ENCODE data around the gene IBA57. TPM values are rescaled to one million over a fixed set of nuclear protein-coding genes. Genes with fewer than 3 reads are reported as not detected.

IBA57 gene
- total RNA-seq, 1 donor, result 4.7 TPM

DNA sequence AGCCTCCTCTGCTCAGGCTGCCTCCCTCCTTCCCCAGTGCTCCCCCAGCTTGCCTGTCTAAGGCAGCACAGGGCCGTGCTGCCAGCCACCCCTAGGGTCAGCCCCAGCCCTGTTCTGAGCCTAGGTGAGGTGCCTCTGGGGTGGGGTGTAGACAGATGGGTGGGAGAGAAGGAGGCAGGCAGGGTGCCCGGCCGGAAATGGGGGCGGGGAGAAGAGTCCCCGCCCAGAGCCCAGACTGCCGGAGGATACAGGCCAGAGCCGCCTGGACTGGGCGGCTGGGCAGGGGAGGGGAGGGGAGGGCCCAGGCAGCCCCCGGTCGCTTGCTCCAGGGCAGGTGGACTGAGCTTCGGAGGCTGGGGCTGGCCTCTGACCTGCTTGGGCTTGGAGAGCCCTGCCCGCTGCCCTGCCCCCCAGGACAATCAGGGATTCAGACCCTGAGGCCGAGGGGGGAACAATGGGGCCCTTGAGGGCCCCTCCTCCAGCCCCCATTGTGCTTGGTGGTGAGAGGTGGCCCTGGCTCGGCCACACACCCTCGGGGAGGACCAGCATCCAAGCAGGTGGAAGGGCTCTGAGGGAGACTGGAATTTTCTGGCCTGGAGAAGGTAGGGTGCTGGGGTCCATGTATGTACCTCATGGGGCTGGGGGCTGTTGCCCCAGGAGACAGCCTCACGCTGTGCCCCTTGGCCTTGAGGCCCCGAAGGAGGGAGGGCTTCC is 16.0 kb upstream of the IBA57 start, which contains the start of gene GJC2:
Gene GJC2 (plus strand): TSS at position 525 of the 714 bp plus-strand sequence. CDS start 7,829 bp downstream, outside the sequence.
- H3K4me3 ChIP-seq (ENCODE audit: low read length), result no peak within 1 kb of the TSS
- H3K9me3 ChIP-seq (ENCODE audit: low read depth, low read length), result no peaks in the 10 kb centered on the region
- no peaks in the 10 kb centered on the region for H3K27me3 ChIP-seq (ENCODE audit: insufficient read depth, low read length)
- H3K4me1 ChIP-seq (ENCODE audit: insufficient read depth, low read length), result peaks cover under 1% of the 10 kb centered on the region

DNA sequence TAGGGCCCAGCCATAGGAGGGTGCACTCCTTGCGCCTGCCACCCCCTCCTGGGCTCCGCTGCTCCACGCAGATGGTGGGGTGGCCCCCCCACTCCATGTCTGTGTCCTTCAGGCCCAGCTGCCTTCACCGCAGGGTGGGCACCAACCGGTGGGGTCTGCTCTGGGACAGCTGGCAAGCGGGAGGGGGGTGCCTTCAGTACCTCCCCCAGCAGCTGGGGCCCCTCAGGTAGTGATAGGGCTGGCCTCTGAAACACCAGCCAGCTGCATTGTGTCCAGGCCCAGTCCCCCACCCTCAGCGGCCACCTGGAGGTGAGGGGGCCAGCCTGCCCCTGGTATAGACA is 15.5 kb upstream of the IBA57 start:
- Histone ChIP-seq H3K27me3 (ENCODE audit: insufficient read depth, low read length) (no peaks in the 10 kb centered on the region), H3K9me3 (ENCODE audit: low read depth, low read length) (no peaks in the 10 kb centered on the region), H3K4me1 (ENCODE audit: insufficient read depth, low read length) (no peaks in the 10 kb centered on the region), H3K4me3 (ENCODE audit: low read length) (no peak overlapping the region)

DNA sequence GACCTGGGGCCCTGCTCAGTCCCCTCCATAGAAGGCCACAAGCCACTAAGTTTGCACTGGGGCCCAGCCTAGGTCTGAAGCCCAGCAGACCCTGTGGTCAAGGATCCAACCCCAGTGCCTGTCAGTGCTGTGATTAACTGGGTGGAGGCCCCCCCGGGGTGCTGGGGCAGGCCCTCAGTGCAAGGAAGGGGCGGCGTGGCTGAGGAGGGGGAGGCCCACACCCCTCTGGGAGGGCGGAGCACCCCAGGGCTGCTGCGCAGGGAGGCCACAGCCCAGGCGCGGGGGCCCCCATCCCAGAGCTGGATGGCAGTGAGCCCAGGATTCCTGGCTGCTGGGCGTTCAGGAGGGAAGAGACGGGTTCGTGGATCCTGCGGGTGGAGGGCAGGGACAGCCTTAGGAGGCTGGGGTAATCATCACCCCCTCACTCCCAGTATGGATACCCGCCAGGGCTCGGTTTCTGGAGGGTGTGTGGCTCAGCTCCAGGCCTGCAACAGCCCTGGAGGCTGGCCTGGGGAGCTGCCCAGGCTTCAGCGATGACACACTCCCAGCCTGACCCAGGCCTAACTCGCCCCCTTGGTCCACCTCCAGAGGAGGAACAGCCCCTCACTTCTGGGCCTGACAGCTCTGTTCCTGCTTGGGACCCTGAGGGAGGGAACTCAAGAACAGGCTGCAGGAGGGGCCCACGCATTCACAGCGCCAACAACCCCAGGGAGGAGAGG is 15.0 kb upstream of the IBA57 start:
- Histone ChIP-seq H3K4me3 (ENCODE audit: low read length) (no peak overlapping the region), H3K27me3 (ENCODE audit: insufficient read depth, low read length) (no peaks in the 10 kb centered on the region), H3K9me3 (ENCODE audit: low read depth, low read length) (no peaks in the 10 kb centered on the region), H3K4me1 (ENCODE audit: insufficient read depth, low read length) (no peaks in the 10 kb centered on the region)

DNA sequence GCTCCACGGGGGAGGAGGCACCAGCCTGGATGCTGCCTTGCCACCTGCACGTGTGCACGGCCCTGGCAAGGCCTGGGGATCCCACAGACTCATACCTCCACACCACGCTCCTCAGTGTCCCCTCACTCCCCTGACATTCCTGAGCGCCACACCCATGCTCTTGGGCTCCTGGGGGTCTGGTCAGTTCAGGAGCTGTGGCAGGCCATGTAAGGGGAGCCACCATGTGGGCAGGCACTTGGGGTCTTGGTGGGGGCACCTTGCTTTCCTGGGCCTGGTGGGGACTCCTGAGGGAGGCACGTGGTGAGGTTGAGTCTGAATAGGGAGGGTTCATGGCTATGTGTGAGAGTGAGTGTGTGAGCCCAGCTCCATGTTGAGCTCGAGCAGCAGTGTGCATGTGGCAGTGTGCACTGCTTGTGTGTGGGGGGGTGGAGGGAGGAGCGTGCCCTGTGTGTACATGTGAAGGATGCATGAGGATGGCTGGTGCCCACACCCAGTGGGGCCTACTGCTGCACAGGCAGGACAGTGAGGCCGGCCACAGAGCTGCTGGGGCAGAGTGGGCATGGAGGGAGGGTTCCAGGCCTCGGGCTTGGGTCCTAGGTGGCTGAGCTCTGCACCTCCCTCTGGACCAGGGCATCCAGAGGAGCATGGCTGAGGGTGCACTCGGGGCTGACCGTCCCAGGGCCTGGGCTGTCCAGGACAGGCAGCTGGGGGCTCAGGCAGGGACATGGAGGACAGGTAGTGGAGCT is 14.3 kb upstream of the IBA57 start:
- no peaks in the 10 kb centered on the region for H3K4me1 ChIP-seq (ENCODE audit: insufficient read depth, low read length)
- H3K4me3 ChIP-seq (ENCODE audit: low read length), result no peak overlapping the region
- no peaks in the 10 kb centered on the region for H3K27me3 ChIP-seq (ENCODE audit: insufficient read depth, low read length)
- no peaks in the 10 kb centered on the region for H3K9me3 ChIP-seq (ENCODE audit: low read depth, low read length)

DNA sequence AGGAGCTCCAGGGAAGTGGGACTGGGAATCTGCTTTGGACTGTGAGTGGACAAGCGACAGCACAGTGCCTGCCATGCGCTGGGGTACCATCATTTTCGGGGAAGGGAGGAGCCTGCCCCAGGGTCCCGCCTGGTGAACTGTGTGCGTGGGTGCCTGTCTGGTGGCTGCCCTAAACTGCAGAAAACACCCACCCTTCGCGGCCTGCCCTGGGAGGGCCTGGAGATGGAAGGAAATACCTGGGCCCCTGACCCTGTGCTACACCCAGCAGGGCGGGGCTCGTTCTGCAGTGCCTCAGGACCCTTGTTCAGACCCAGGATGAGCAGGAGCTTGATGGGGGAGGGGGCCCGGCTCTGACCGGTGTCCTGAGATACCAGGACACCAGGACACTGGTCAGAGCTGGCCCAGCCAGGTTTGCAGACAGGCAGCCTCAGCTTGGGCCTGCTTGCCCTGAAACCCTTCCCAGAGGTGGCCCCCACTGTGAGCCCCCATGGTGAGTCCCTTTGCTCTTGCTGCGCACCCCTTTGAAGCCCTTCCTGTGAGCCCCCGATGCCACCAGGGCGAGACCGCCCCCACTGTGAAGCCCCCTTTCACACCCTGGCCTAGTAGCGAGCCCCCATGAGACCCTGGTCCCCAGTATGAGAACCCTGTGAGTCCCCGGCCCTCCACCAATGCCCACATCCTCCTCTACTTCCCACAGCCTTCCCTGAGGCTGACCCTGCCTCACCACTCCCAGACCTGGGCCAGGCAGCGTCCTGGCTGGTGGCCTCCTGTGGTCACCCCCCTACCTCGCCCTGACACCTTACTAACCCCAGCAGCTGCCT is 13.3 kb upstream of the IBA57 start:
- no peak overlapping the region for H3K4me3 ChIP-seq (ENCODE audit: low read length)
- no peaks in the 10 kb centered on the region for H3K4me1 ChIP-seq (ENCODE audit: insufficient read depth, low read length)
- no peaks in the 10 kb centered on the region for H3K9me3 ChIP-seq (ENCODE audit: low read depth, low read length)
- no peaks in the 10 kb centered on the region for H3K27me3 ChIP-seq (ENCODE audit: insufficient read depth, low read length)

DNA sequence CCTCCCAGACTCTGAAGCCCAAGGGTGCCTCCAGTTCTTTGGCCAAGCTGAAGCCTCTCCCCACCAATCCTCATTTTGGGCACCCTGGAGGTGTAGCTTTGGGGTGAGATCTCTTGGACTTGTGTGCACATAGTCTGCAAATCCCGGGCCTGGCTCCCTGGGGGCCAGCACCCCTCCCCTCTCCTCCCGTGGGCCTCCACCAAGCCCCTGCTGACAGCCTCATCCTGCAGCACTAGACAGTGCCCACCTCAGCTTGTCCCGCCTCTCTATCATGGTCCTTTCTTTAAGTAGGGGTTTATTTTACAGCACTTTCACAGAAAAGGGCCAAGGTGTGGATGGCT is 12.7 kb upstream of the IBA57 start:
- no peak overlapping the region for H3K4me3 ChIP-seq (ENCODE audit: low read length)
- no peaks in the 10 kb centered on the region for H3K4me1 ChIP-seq (ENCODE audit: insufficient read depth, low read length)
- no peaks in the 10 kb centered on the region for H3K9me3 ChIP-seq (ENCODE audit: low read depth, low read length)
- no peaks in the 10 kb centered on the region for H3K27me3 ChIP-seq (ENCODE audit: insufficient read depth, low read length)

DNA sequence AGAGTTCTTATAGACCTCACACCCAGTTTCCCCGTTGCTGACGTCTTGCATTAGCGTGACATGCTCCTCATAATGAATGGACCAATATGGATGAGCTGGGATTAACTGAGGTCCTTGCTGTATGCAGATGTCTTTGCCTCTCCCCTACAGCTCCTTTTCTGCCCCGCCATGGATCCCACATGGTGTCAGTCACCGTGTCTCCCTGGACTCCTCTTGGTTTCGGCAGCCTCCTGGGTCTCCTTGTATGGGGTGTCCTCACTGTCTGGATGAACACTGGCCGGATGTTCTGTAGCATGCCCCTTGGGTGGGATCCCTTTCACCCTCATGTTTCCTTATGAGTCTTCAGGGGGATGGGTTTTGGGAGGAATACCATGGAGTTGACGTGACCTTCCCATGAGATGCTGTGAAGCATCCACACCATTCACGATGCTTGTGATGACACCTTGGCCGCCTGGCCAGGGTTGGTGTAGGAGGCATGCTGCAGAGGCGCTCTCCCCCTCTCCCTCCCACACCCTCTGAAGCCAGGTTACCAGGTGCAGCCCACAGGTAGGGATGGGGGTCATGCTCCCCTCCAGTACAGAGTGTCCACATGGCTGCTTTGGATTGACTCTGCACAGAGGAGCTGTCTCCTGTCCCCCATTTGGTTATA is 11.5 kb upstream of the IBA57 start:
- Histone ChIP-seq H3K4me1 (ENCODE audit: insufficient read depth, low read length) (no peaks in the 10 kb centered on the region), H3K4me3 (ENCODE audit: low read length) (no peak overlapping the region), H3K27me3 (ENCODE audit: insufficient read depth, low read length) (no peaks in the 10 kb centered on the region), H3K9me3 (ENCODE audit: low read depth, low read length) (no peaks in the 10 kb centered on the region)

DNA sequence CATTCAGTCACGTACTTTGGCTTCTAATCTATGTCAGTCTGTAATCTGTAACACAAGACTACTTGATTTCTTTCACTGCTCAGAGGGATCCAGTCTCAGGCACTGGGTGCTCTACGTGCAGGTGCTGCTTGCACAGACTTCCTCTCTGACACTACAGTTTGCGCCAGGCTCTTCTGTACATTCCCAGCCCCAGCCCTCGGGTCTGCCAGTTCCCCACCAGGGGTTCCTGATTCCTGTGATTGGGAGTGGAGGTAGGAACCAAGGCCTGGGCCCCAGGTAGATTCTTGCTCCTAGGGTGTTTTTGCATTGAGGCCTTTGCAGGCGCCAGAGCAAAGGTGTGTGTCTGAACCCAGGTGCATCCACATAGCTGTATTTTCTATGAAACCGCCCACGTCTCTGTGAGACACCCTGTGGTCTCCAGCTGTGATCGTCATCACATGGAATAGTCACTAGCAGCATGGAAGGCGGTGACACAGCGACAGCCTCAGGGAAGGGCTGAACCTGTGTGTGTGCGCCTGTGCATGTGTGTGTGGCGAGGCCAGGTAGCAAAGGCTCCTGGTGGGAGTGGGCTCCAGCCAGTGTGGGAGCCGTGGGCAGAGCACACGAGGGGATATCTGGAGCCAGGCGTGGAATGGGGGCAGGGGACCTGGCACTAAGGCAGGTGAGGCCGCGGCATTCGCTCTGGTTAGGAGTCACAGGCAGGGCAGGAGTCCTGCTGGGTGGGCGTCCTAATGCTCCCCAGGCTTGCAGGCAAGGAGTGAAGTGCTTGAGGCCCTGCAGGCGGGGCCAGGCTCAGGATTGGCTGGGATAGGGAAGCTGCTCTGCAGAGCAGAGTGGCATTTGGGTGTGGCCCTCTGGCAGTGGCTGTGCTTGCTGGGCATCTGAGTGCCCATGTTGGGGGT is 10.7 kb upstream of the IBA57 start:
- Histone ChIP-seq H3K4me1 (ENCODE audit: insufficient read depth, low read length) (no peaks in the 10 kb centered on the region), H3K4me3 (ENCODE audit: low read length) (no peak overlapping the region), H3K27me3 (ENCODE audit: insufficient read depth, low read length) (no peaks in the 10 kb centered on the region), H3K9me3 (ENCODE audit: low read depth, low read length) (no peaks in the 10 kb centered on the region)

DNA sequence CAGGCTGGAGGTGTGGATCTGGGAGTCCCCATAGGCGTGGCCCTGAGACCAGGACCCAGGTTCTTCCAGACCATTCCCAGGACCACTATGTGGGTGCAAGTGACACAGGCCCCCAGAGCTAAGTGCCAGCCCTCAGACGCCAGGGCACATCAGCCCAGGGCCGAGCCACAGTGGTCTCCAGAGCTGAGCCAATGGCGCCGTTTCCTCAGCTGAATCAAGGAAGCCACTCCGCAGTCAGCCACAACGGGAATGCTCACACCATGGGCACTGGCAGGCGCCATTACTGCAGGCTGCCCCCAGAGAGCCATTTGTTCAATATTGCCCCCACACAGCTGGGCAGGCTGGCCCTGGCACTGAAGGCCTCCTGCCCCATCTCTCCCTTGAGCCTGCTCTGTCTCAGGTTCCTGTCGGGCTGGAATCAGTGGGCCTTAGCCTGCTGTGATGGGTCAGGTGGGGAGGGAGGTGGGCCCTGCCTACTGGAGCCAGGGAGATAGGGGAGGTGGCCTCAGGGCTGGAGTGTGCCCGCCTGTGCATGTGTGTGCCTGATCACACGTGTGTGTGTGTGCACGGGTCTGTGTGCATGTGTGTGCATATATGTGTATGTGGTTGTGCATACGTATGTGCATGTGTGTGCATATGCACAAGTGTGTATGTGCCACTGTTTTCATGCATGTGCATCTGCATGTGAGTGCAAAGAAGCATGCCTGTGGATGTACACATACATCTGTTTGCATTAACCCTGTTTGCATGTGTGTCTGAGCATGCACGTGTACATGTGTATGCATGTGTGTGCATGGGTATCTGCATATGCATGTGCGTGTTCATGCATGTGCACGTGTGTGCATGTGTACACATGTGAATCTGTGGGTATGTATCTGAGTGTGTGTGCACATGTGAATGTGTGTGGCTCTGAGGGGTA is 9.7 kb upstream of the IBA57 start:
- Histone ChIP-seq H3K27me3 (ENCODE audit: insufficient read depth, low read length) (no peaks in the 10 kb centered on the region), H3K4me3 (ENCODE audit: low read length) (no peak overlapping the region), H3K9me3 (ENCODE audit: low read depth, low read length) (no peaks in the 10 kb centered on the region), H3K4me1 (ENCODE audit: insufficient read depth, low read length) (no peaks in the 10 kb centered on the region)

DNA sequence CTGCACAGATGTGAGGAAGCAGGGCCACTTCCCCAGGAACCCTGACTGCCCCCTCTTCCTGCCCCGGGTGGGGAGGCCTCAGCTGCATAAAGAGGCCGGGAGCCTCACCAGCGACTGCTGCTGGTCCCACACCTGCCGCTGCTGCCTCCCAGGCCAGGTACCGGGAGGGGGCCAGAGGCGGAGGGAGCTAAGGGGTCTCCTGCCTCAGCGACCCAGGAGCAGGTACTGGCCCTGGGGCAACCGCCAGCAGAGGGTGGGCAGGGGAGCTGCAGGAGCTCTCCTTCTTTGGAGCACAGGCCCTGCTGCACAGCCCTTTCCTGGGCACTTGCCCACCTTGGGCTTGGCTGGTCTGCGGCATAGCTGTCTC is 9.1 kb upstream of the IBA57 start:
- Histone ChIP-seq H3K9me3 (ENCODE audit: low read depth, low read length) (no peaks in the 10 kb centered on the region), H3K27me3 (ENCODE audit: insufficient read depth, low read length) (no peaks in the 10 kb centered on the region), H3K4me1 (ENCODE audit: insufficient read depth, low read length) (no peaks in the 10 kb centered on the region), H3K4me3 (ENCODE audit: low read length) (no peak overlapping the region)

DNA sequence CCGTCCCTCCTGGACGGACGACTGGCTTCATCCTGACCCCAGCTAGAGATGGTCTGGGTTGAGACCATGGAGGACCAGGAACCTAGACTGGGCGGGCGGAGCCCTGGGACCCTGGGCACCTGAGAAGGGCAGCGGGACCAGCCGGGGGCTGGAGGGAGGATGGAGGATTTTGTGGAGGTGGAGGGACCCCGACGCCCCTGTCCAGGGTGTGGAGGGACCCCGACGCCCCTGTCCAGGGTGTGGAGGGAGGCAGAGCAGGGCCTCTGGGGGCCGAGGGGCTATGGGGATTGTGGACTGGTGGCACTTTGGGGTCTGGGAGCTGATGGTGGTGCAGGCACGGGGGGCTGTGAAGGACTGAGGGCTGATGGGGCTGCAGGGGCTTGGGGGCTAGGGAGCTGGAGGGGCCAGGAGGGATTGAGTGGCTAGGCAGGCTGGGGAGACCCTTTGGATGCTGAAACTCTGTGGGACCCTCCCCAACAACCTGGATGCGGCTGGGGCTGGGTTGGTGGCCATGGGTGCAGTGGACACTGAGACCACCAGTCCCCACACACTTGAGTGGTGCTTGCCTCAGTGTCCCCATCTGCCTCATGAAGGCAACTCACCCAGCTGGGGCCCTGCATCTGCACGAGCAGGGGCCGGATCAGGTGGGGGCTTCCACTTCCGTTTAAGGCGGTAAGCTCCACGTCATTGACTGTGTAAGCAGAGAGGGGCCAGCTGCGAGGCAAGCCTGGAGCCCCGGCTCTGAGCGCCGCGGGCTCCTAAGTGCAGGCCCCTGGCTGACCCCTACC is 8.5 kb upstream of the IBA57 start:
- Histone ChIP-seq H3K9me3 (ENCODE audit: low read depth, low read length) (no peaks in the 10 kb centered on the region), H3K4me1 (ENCODE audit: insufficient read depth, low read length) (peaks cover 5% of the 10 kb centered on the region), H3K4me3 (ENCODE audit: low read length) (no peak overlapping the region), H3K27me3 (ENCODE audit: insufficient read depth, low read length) (no peaks in the 10 kb centered on the region)

DNA sequence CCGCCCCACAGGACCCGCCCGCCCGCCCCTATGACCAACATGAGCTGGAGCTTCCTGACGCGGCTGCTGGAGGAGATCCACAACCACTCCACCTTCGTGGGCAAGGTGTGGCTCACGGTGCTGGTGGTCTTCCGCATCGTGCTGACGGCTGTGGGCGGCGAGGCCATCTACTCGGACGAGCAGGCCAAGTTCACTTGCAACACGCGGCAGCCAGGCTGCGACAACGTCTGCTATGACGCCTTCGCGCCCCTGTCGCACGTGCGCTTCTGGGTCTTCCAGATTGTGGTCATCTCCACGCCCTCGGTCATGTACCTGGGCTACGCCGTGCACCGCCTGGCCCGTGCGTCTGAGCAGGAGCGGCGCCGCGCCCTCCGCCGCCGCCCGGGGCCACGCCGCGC is 7.9 kb upstream of the IBA57 start:
- H3K9me3 ChIP-seq (ENCODE audit: low read depth, low read length), result no peaks in the 10 kb centered on the region
- no peaks in the 10 kb centered on the region for H3K27me3 ChIP-seq (ENCODE audit: insufficient read depth, low read length)
- no peak overlapping the region for H3K4me3 ChIP-seq (ENCODE audit: low read length)
- H3K4me1 ChIP-seq (ENCODE audit: insufficient read depth, low read length), result peaks cover 11% of the 10 kb centered on the region
